ENCODE data around the gene STIP1.

DNA sequence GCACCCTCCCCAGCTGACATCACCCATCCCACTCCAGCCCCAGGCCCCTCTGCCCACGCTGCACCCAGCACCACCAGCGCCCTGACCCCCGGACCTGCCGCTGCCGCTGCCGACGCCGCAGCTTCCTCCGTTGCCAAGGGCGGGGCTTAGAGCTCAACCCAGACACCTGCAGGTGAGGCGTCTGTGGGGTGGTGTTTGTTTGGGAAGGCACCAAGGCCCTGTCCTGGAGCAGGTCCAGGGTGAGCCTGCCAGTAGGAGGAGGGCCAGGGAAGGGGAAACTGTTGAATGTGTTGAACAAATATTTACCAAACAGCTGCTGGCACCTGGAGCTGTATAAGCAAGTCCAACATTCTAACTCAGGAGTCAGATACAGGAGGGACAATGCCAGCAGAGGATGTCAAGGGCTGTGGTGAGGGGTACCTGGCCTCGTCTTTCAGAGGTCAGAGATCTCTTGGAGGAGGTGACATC is 51.5 kb downstream of the STIP1 start:
- no peak for TF ChIP-seq CTCF (IDR thresholded peaks at IDR 0.05)
- TF ChIP-seq POLR2A (IDR thresholded peaks at IDR 0.05) = peak; percentile 72
